ENCODE results near the gene SNHG17.
A peak's percentile ranks its signal among the peaks of the same experiment; 100 is the strongest.

Gene SNHG17

GRCh38 chr20:38460040-38460623, 25.0 kb upstream of the SNHG17 start:
- no peak overlapping the region for H3K4me3 ChIP-seq (ENCODE audit: low read depth, low read length)
- DNase-seq, result peak; percentile 85
- H3K36me3 ChIP-seq (replicated peaks), result no peaks in the 10 kb centered on the region
- peak overlapping the region; percentile 30 for H3K27ac ChIP-seq
- in situ Hi-C loops (cut with HindIII; ENCODE audit: low pct_ligation_motif_present, low sequenced_read_pairs), result no loop called here
- TF ChIP-seq, protein P1, sequence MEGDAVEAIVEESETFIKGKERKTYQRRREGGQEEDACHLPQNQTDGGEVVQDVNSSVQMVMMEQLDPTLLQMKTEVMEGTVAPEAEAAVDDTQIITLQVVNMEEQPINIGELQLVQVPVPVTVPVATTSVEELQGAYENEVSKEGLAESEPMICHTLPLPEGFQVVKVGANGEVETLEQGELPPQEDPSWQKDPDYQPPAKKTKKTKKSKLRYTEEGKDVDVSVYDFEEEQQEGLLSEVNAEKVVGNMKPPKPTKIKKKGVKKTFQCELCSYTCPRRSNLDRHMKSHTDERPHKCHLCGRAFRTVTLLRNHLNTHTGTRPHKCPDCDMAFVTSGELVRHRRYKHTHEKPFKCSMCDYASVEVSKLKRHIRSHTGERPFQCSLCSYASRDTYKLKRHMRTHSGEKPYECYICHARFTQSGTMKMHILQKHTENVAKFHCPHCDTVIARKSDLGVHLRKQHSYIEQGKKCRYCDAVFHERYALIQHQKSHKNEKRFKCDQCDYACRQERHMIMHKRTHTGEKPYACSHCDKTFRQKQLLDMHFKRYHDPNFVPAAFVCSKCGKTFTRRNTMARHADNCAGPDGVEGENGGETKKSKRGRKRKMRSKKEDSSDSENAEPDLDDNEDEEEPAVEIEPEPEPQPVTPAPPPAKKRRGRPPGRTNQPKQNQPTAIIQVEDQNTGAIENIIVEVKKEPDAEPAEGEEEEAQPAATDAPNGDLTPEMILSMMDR (IDR thresholded peaks at IDR 0.05; ENCODE audit: low read depth, low read length, missing control alignments), result no peak
- H3K27me3 ChIP-seq (replicated peaks), result no peaks in the 10 kb centered on the region

- TF ChIP-seq, protein P1 (IDR thresholded peaks at IDR 0.05; ENCODE audit: low read depth, low read length, missing control alignments), result no peak
- in situ Hi-C loops (cut with HindIII; ENCODE audit: low pct_ligation_motif_present, low sequenced_read_pairs), result no loop called here
- DNase-seq, result no peak
- H3K27me3 ChIP-seq (replicated peaks), result no peaks in the 10 kb centered on the region
- no peak overlapping the region for H3K27ac ChIP-seq
- no peak overlapping the region for H3K4me3 ChIP-seq (ENCODE audit: low read depth, low read length)
- no peaks in the 10 kb centered on the region for H3K36me3 ChIP-seq (replicated peaks)
Observed at GRCh38 chr20:38458314-38458713, 23.2 kb upstream of the SNHG17 start.

DNA sequence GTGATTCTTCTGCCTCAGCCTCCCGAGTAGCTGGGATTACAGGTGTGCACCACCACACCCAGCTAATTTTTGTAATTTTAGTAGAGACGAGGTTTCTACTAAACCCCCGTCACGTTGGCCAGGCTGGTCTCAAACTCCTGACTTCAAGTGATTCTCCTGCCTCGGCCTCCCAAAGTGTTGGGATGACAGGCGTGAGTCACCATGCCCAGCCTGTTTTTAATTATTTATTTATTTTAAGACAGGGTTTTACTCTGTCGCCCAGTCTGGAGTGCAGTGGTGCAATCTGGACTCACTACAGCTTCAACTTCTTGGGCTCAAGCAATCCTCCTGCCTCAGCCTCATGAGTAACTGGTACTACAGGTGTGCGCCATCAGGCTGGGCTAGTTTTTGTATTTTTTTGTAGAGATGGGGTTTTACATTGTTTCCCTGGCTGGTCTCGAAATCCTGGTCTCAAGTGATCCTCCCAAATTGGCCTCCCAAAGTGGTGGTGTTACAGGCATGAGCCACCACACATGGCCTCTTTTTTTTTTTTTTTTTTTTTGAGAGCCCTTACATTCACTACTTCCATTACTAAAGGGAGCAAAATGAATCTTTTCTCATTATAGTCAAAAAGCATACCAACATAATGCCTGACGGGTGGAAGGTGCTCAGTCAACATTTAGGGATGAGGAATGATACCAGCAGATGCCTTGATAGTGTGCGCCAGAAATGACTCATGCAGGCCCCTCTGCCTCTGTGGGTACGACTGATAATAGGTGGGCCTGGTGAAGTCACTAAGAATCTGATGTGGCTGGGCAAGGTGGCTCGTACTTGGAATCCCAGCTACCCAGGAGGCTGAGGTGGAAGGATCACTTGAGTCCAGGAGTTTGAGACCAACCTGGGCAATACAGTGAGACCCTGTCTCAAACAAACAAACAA, 19.7 kb upstream of the SNHG17 start:
- H3K4me3 ChIP-seq (ENCODE audit: low read depth, low read length), result no peak overlapping the region
- H3K27ac ChIP-seq, result no peak overlapping the region
- no peaks in the 10 kb centered on the region for H3K27me3 ChIP-seq (replicated peaks)
- TF ChIP-seq, protein P1 (IDR thresholded peaks at IDR 0.05; ENCODE audit: low read depth, low read length, missing control alignments), result no peak
- in situ Hi-C loops (cut with HindIII; ENCODE audit: low pct_ligation_motif_present, low sequenced_read_pairs), result no loop called here
- DNase-seq, result no peak
- no peaks in the 10 kb centered on the region for H3K36me3 ChIP-seq (replicated peaks)

GRCh38 chr20:38453941-38454340, 18.8 kb upstream of the SNHG17 start:
- DNase-seq, result no peak
- in situ Hi-C loops (cut with HindIII; ENCODE audit: low pct_ligation_motif_present, low sequenced_read_pairs), result no loop called here
- TF ChIP-seq, protein P1 (IDR thresholded peaks at IDR 0.05; ENCODE audit: low read depth, low read length, missing control alignments), result no peak
- H3K36me3 ChIP-seq (replicated peaks), result no peaks in the 10 kb centered on the region
- H3K27me3 ChIP-seq (replicated peaks), result no peaks in the 10 kb centered on the region
- no peak overlapping the region for H3K27ac ChIP-seq
- no peak overlapping the region for H3K4me3 ChIP-seq (ENCODE audit: low read depth, low read length)

GRCh38 chr20:38452880-38453624, 17.9 kb upstream of the SNHG17 start:
- H3K36me3 ChIP-seq (replicated peaks), result no peaks in the 10 kb centered on the region
- H3K27ac ChIP-seq, result peak overlapping the region; percentile 71
- no peaks in the 10 kb centered on the region for H3K27me3 ChIP-seq (replicated peaks)
- TF ChIP-seq, protein P1 (IDR thresholded peaks at IDR 0.05; ENCODE audit: low read depth, low read length, missing control alignments), result no peak
- in situ Hi-C loops (cut with HindIII; ENCODE audit: low pct_ligation_motif_present, low sequenced_read_pairs), result no loop called here
- DNase-seq, result peak; percentile 76
- no peak overlapping the region for H3K4me3 ChIP-seq (ENCODE audit: low read depth, low read length)
